Activated T-cell treated with anti-CD3 and anti-CD28 coated beads, Interleukin-2, amount 50 U/mL, for 24 hours (primary cell): Measurements from ENCODE around the gene TLR1.
"Not testable (repeated sequence)": the region's sequence is repeated elsewhere in the genome, so short reads cannot be mapped to it uniquely, and the experiment has no call there.

ENCODE experiments used
- DNase-seq: peaks from one replicate; pipeline ENCODE4 v3.0.0-alpha.2; 2020
- H3K27ac Mint-ChIP-seq: 2 replicates; pipeline ENCODE4 v1.8.0; 2020; ENCODE audit warnings: mild to moderate bottlenecking, mixed read lengths
- H3K27me3 Mint-ChIP-seq: 2 replicates; pipeline ENCODE4 v1.8.0; 2020; ENCODE audit warnings: mixed read lengths
- H3K36me3 Mint-ChIP-seq: 2 replicates; pipeline ENCODE4 v1.8.0; 2020; ENCODE audit warnings: low read depth, mixed read lengths
- H3K4me1 Mint-ChIP-seq: 2 replicates; pipeline ENCODE4 v1.8.0; 2020; ENCODE audit warnings: low read depth, mixed read lengths
- H3K4me3 Mint-ChIP-seq: 2 replicates; pipeline ENCODE4 v1.8.0; 2020; ENCODE audit warnings: mild to moderate bottlenecking, moderate library complexity, mixed read lengths
- H3K9me3 Mint-ChIP-seq: 2 replicates; pipeline ENCODE4 v1.8.0; 2020; ENCODE audit warnings: mixed read lengths

TLR1 gene

GRCh38 chr4:38795087-38795486 lies 9.5 kb downstream of the TLR1 start:
- Mint-ChIP-seq H3K4me1 (peaks cover 3% of the 10 kb centered on the region), H3K27me3 (no peaks in the 10 kb centered on the region), H3K27ac (no peak overlapping the region), H3K4me3 (no peak overlapping the region), H3K9me3 (peaks cover 35% of the 10 kb centered on the region), H3K36me3 (peaks cover 28% of the 10 kb centered on the region)
- DNase-seq = no peak

DNA sequence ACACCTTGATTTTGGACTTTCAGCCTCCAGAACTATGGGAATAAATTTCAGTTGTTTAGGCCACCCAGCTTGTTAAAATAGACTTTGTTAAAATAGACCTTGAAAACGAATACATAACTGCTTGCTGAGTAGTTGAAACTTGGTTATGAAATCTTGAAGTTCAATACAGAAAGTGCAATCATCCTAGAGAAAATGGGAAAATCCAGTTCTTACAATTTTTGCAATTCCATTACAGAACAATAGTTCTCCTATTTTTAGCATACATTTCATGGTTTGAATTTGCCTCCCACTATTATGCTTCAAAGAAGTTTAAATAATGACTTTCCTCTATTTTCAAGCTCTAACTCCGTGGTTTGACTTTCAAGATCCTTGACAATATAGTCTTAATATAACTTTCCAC lies 10.5 kb downstream of the TLR1 start:
- H3K9me3 Mint-ChIP-seq = peaks cover 35% of the 10 kb centered on the region

GRCh38 chr4:38791010-38791409 lies 13.6 kb downstream of the TLR1 start:
- Mint-ChIP-seq H3K36me3 (no peaks in the 10 kb centered on the region), H3K4me3 (no peak overlapping the region), H3K27ac (no peak overlapping the region), H3K27me3 (no peaks in the 10 kb centered on the region), H3K4me1 (peaks cover 3% of the 10 kb centered on the region), H3K9me3 (peaks cover 27% of the 10 kb centered on the region)
- no peak for DNase-seq

More for the DNA sequence above, 10.5 kb downstream of the TLR1 start:
- Mint-ChIP-seq H3K27me3 (no peaks in the 10 kb centered on the region), H3K27ac (no peak overlapping the region), H3K4me1 (peaks cover 3% of the 10 kb centered on the region), H3K36me3 (peaks cover 17% of the 10 kb centered on the region), H3K4me3 (no peak overlapping the region)
- DNase-seq = no peak

DNA sequence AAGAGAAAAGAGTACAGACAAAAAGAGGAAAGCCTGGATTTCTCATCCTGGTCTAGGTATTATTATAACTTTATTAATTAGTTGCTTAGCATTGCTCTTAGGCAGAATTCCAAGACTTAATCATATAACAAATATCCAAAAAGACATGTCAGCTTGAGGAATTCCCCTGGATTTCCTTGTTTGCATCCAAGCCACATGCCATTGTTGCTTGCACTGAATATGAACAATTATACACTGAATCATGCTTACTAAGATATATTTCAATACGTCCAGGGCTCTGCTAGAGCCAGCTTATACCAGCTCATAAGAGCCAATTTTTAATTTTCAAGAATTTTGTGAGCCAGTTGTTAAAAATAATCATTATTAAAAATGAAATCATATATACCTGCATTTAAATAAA lies 16.3 kb downstream of the TLR1 start:
- no peak overlapping the region for H3K27ac Mint-ChIP-seq
- H3K27me3 Mint-ChIP-seq = no peaks in the 10 kb centered on the region
- peaks cover 3% of the 10 kb centered on the region for H3K4me1 Mint-ChIP-seq
- H3K36me3 Mint-ChIP-seq = no peaks in the 10 kb centered on the region
- H3K4me3 Mint-ChIP-seq = no peak overlapping the region
- no peak for DNase-seq
- H3K9me3 Mint-ChIP-seq = peaks cover 14% of the 10 kb centered on the region

- H3K27me3 Mint-ChIP-seq = no peaks in the 10 kb centered on the region
- H3K9me3 Mint-ChIP-seq = peaks cover 14% of the 10 kb centered on the region
- H3K4me3 Mint-ChIP-seq = no peak overlapping the region
- H3K27ac Mint-ChIP-seq = no peak overlapping the region
- H3K4me1 Mint-ChIP-seq = peaks cover 5% of the 10 kb centered on the region
- DNase-seq = no peak
- no peaks in the 10 kb centered on the region for H3K36me3 Mint-ChIP-seq
Observed at GRCh38 chr4:38787693-38788092, 16.9 kb downstream of the TLR1 start.

DNA sequence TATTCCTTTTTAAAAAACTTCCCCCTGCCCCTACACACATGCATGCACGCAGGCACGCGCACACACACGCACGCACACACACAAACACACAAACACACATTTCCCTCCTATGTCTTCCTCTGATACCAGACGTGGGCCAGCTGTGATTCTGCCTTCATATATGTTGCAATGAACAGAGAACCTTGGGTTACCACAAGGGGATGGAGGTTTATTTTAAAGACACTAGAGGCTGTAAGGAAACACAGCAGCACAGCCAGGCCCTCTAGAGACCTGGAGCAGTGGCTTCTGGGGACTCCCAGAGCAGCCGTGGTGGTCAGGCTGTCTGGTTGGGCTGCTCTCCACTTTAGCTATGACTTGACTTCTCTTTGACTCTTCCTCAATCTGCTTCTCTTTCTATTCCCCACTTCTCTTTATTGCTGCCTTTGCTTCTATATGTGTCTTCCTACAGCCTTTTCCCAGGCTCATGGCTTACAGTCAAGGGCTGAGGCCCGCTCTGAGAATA lies 18.6 kb downstream of the TLR1 start:
- Mint-ChIP-seq H3K27ac (no peak overlapping the region), H3K4me3 (no peak overlapping the region), H3K36me3 (no peaks in the 10 kb centered on the region), H3K27me3 (no peaks in the 10 kb centered on the region), H3K4me1 (peaks cover 5% of the 10 kb centered on the region), H3K9me3 (peaks cover 9% of the 10 kb centered on the region)
- DNase-seq = no peak

DNA sequence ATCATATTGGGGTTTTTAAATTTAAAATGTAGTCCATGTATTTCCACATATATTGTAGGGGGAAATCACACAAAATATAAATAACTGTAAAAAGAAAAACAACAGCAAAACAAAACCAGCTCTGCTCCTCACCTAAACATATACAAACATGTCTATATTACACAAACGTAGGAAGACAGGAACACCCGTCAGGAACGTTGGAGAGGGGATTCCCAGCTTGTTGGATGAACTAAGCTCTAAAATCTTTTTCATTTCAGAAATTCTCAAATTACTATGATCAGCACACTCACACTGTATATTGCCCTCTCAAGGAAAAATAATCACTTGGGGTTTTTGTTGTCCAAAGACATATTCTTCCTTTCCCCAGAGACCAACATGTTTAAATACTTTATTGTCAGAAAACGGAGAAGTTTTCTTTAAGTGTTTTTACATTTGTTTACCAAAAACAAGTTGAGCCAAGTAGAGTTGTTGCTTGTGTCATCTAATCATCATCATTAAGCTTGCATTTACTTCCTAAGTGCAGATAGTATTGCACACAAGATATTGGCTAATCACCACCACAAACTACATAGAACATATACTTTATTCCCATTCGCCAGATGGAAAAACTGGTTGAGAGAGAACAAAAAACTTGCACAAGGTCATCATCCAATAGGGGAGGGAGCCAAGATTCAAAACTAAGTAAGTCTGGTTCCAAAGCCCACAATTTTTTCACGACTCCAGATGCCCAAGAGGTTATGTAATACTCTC lies 19.4 kb downstream of the TLR1 start:
- Mint-ChIP-seq H3K4me1 (peaks cover 2% of the 10 kb centered on the region), H3K27me3 (no peaks in the 10 kb centered on the region), H3K27ac (no peak overlapping the region), H3K4me3 (no peak overlapping the region), H3K36me3 (no peaks in the 10 kb centered on the region), H3K9me3 (peaks cover 9% of the 10 kb centered on the region)
- DNase-seq = no peak

- no peak overlapping the region for H3K27ac Mint-ChIP-seq
- peaks cover 2% of the 10 kb centered on the region for H3K4me1 Mint-ChIP-seq
- H3K36me3 Mint-ChIP-seq = no peaks in the 10 kb centered on the region
- DNase-seq = no peak
- H3K27me3 Mint-ChIP-seq = no peaks in the 10 kb centered on the region
- H3K9me3 Mint-ChIP-seq = no peaks in the 10 kb centered on the region
- H3K4me3 Mint-ChIP-seq = no peak overlapping the region
Observed at GRCh38 chr4:38784141-38784540, 20.4 kb downstream of the TLR1 start.

DNA sequence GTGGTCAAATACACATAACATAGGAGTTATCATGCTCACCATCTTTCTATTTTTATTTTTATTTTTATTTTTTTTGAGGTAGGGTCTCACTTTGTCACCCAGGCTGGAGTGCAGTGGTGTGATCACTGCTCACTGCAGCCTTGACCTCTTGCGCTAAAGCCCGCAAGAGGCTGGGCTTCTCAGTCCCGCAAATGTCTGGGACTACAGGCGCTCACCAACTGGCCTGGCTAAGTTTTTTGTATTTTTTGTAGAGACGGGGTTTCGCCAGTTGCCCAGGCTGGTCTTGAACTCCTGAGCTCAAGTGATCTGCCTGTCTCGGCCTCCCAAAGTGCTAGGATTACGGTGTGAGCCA lies 21.5 kb downstream of the TLR1 start:
- Mint-ChIP-seq H3K4me3 (no peak overlapping the region), H3K27me3 (no peaks in the 10 kb centered on the region), H3K9me3 (no peaks in the 10 kb centered on the region), H3K4me1 (peaks cover 2% of the 10 kb centered on the region), H3K27ac (no peak overlapping the region), H3K36me3 (no peaks in the 10 kb centered on the region)
- no peak for DNase-seq

DNA sequence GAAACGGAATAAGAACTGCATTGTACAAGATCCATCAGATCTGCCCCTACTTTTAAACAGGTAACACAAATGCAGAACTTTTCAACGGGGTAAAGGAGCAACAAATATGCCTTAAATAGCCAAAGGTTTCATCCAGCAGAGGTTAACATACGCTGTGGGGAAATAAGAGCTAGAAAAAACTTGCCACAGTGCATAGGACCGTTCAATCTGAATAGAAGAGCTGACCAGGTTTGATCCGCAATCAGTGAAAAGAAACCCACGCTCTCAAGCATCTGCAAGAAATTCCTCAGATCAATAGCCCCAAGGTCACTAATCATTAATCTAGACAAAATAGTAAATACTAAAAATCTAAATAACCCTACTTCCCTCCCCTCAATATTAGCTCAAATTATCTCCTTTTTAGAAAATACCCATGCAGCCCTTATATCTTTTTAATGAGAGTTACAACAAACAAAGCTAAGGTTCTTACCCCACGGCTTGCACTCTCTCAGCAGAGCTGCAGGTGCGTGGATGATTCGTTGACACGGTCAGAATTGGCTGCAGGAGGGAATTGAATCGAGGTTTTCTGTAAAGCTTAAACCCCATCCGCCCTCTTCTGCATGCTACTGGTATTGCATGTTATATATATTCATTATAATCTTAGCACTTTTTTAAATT lies 22.0 kb downstream of the TLR1 start, which contains the start of gene TLR10:
Gene TLR10, minus strand, starts transcription at position 539 of the 657 bp plus-strand sequence. CDS start 7,400 bp downstream, outside the sequence.
- no peak within 1 kb of the TSS for H3K4me3 Mint-ChIP-seq
- no peaks in the 10 kb centered on the region for H3K9me3 Mint-ChIP-seq
- no peak within 1 kb of the TSS for H3K27ac Mint-ChIP-seq
- peaks cover 2% of the 10 kb centered on the region for H3K4me1 Mint-ChIP-seq
- no peaks in the 10 kb centered on the region for H3K36me3 Mint-ChIP-seq
- H3K27me3 Mint-ChIP-seq = no peaks in the 10 kb centered on the region
- no peak for DNase-seq

DNA sequence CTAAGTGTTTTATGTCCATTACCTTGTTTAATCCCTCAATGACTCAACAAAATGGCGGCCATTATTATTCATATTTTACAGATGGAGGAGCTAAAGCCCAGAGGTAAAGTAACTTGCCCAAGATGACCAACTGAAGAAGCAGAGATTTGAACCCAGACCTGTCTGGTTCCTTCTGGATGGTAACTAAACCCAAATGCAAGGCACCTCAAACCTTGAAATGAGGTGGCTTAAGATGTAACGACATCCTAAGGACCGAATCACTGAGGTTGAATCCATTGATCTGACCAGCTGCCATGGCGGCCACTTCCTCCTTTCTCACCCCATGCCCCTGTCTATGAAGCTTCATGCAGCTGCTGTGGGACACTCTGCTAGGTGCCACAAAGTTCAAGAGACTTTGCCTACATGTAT lies 22.7 kb downstream of the TLR1 start:
- Mint-ChIP-seq H3K4me3 (no peak overlapping the region), H3K36me3 (no peaks in the 10 kb centered on the region)

DNA sequence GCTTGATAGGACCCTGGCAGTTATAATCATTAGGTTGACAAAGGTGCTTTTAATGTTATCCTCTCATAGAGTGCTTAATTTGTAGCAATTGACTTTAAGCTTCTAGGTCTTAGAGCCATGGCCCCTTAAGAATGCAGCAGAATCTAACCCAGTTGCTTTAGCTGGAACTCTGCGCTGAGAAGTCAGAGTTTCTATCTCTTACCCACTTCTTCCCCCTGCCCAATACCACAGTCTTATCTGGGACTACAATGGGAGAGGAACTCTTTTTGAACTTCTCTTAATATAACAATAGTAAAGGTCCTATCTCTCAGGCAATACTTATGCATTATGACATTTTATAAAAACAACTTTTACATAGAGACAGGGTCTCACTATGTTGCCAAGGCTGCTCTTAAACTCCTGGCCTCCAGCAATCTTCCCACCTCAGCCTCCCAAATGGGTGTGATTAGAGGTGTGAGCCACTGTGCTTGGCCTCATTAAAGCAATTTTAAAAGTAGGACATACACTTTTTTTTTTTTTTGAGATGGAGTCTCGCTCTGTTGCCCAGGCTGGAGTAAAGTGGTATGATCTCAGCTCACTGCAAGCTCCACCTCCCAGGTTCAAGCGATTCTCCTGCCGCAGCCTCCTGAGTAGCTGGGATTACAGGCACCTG lies 23.6 kb downstream of the TLR1 start:
- Mint-ChIP-seq H3K27me3 (no peaks in the 10 kb centered on the region), H3K27ac (no peak overlapping the region), H3K36me3 (no peaks in the 10 kb centered on the region), H3K9me3 (no peaks in the 10 kb centered on the region), H3K4me3 (no peak overlapping the region), H3K4me1 (peaks cover 2% of the 10 kb centered on the region)
- DNase-seq = no peak

More for the DNA sequence above, 22.7 kb downstream of the TLR1 start:
- no peaks in the 10 kb centered on the region for H3K27me3 Mint-ChIP-seq
- peaks cover 2% of the 10 kb centered on the region for H3K4me1 Mint-ChIP-seq
- no peaks in the 10 kb centered on the region for H3K9me3 Mint-ChIP-seq
- H3K27ac Mint-ChIP-seq = no peak overlapping the region
- no peak for DNase-seq

DNA sequence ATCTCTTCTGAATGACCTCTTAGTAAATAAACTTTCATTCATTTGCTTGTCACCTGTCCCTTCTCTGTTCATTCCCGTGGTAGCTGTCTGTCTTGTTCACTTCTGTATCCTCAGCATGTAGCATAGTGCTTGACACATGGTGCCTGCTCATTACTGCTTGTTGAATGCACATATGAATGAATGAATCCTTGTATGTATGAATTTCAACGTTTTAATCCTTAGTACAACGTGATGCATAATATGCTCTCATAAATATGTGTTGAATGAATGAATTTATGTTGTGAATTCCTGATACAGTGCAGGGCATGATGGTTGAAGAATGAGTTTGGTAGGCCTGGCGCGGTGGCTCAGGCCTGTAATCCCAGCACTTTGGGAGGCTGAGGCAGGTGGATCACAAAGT lies 24.8 kb downstream of the TLR1 start:
- H3K27ac Mint-ChIP-seq = no peak overlapping the region

DNA sequence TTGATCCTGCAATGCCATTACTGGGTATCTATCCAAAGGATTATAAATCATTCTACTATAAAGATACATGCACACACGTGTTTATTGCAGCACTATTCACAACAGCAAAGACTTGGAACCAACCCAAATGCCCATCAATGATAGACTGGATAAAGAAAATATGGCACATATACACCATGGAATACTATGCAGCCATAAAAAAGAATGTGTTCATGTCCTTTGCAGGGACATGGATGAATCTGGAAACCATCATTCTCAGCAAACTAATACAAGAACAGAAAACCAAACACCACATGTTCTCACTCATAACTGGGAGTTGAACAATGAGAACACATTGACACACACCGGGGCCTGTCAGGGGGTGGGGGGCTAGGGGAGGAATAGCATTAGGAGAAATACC lies 26.7 kb downstream of the TLR1 start:
- DNase-seq, H3K27me3 Mint-ChIP-seq, H3K4me1 Mint-ChIP-seq, H3K4me3 Mint-ChIP-seq, H3K27ac Mint-ChIP-seq, H3K9me3 Mint-ChIP-seq, H3K36me3 Mint-ChIP-seq: not testable (repeated sequence)

More for the DNA sequence above, 24.8 kb downstream of the TLR1 start:
- no peak for DNase-seq
- Mint-ChIP-seq H3K4me3 (no peak overlapping the region), H3K9me3 (no peaks in the 10 kb centered on the region), H3K4me1 (peaks cover 2% of the 10 kb centered on the region), H3K36me3 (no peaks in the 10 kb centered on the region), H3K27me3 (no peaks in the 10 kb centered on the region)

DNA sequence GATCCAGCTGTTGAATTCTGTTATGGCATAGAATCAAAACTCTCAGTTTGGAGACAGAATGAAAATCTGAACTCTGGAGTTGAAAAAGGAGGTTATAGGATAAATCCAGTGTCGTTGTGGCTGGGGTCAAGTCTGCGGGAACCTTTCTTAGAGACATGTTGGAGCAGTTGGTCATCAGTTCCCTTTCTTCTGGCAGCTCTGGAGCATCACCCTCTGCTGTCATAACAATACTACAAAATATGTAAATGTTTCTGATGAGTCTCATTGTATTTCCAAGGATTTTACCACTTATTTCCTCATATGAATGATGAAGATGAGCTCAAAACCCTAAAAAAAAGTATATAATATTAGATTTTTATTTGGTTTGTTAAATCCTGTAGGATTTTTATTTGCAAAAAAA lies 29.3 kb downstream of the TLR1 start:
- no peaks in the 10 kb centered on the region for H3K36me3 Mint-ChIP-seq
- H3K4me3 Mint-ChIP-seq = no peak overlapping the region
- no peaks in the 10 kb centered on the region for H3K4me1 Mint-ChIP-seq
- H3K9me3 Mint-ChIP-seq = no peaks in the 10 kb centered on the region
- no peak overlapping the region for H3K27ac Mint-ChIP-seq
- DNase-seq = no peak
- H3K27me3 Mint-ChIP-seq = no peaks in the 10 kb centered on the region
